HepG2 (cell line): Measurements from ENCODE around the gene TRIM2. TPM values are rescaled to one million over a fixed set of nuclear protein-coding genes. Genes with fewer than 3 reads are reported as not detected.

ENCODE experiments used
- ARHGAP35 ChIP-seq: sonication (generic); formaldehyde crosslinking; IDR thresholded peaks from 2 replicates; pipeline ENCODE4 v1.9.0; 2022; ENCODE audit warnings: mild to moderate bottlenecking, inconsistent platforms, moderate library complexity, missing genetic modification reagents, borderline replicate concordance
- ARID3A ChIP-seq: IDR thresholded peaks from 2 replicates; pipeline ENCODE4 v1.6.1; 2012; ENCODE audit warnings: low read depth, low read length, improper control_type of control experiment
- CENPBD1 ChIP-seq: sonication (generic); formaldehyde crosslinking; IDR thresholded peaks from 2 replicates; pipeline ENCODE4 v1.8.0; 2022; ENCODE audit warnings: missing genetic modification reagents, low read depth, mild to moderate bottlenecking, borderline replicate concordance
- CENPT ChIP-seq: sonication (generic); formaldehyde crosslinking; IDR thresholded peaks from 2 replicates; pipeline ENCODE4 v1.8.0; 2022; ENCODE audit warnings: low read depth, mild to moderate bottlenecking, moderate library complexity, missing genetic modification reagents
- ELK4 ChIP-seq: sonication (generic); formaldehyde crosslinking; IDR thresholded peaks from 2 replicates; pipeline ENCODE4 v1.9.0; 2021; ENCODE audit warnings: missing genetic modification reagents, borderline replicate concordance
- FOSL2 ChIP-seq: sonication (generic); formaldehyde crosslinking; IDR thresholded peaks from 2 replicates; pipeline ENCODE4 v1.4.0; 2020; ENCODE audit warnings: missing genetic modification reagents
- FOXA3 ChIP-seq: IDR thresholded peaks from 2 replicates; pipeline ENCODE4 v1.6.1; 2016; ENCODE audit warnings: missing genetic modification reagents, missing compliant biosample characterization
- HDAC1 ChIP-seq: sonication (generic); formaldehyde crosslinking; IDR thresholded peaks from 2 replicates; pipeline ENCODE4 v1.5.1; 2020; ENCODE audit warnings: mild to moderate bottlenecking, missing genetic modification reagents
- HES4 ChIP-seq: sonication (generic); formaldehyde crosslinking; IDR thresholded peaks from 2 replicates; pipeline ENCODE4 v1.9.0; 2021; ENCODE audit warnings: mild to moderate bottlenecking, missing genetic modification reagents, borderline replicate concordance
- KDM5B ChIP-seq: sonication (generic); formaldehyde crosslinking; IDR thresholded peaks from 2 replicates; pipeline ENCODE4 v1.4.0; 2020; ENCODE audit warnings: missing genetic modification reagents, mild to moderate bottlenecking, borderline replicate concordance
- MAX ChIP-seq: IDR thresholded peaks from 2 replicates; pipeline ENCODE4 v1.6.1; 2012; ENCODE audit warnings: inconsistent platforms
- MBD4 ChIP-seq: IDR thresholded peaks from 2 replicates; pipeline ENCODE4 v1.6.1; 2012; ENCODE audit warnings: low read length, inconsistent platforms, borderline replicate concordance
- NFYC ChIP-seq: IDR thresholded peaks from 2 replicates; pipeline ENCODE4 v1.6.1; 2016; ENCODE audit warnings: missing genetic modification reagents, missing compliant biosample characterization
- NR2F2 ChIP-seq: IDR thresholded peaks from 2 replicates; pipeline ENCODE4 v1.6.1; 2012; ENCODE audit warnings: low read depth, inconsistent platforms, borderline replicate concordance
- PPARG ChIP-seq: conservative IDR thresholded peaks from 2 replicates; pipeline ENCODE4 v1.6.1; 2016; ENCODE audit warnings: missing biosample characterization, missing genetic modification reagents
- RBFOX2 ChIP-seq: fragments of 200-400 bp; formaldehyde crosslinking; IDR thresholded peaks from 2 replicates; pipeline ENCODE4 v1.6.1; 2017; ENCODE audit warnings: low read depth, mild to moderate bottlenecking, low read length
- TAF15 ChIP-seq: fragments of 200-400 bp; formaldehyde crosslinking; IDR thresholded peaks from one replicate; pipeline ENCODE4 v1.6.1; 2018; ENCODE audit warnings: mild to moderate bottlenecking, low read depth, low read length; ENCODE audit not compliant: poor library complexity, severe bottlenecking
- THRA ChIP-seq: sonication (generic); formaldehyde crosslinking; IDR thresholded peaks from 2 replicates; pipeline ENCODE4 v1.4.0; 2020; ENCODE audit warnings: missing genetic modification reagents, borderline replicate concordance
- ZBTB42 ChIP-seq: sonication (generic); formaldehyde crosslinking; IDR thresholded peaks from 2 replicates; pipeline ENCODE4 v1.5.0; 2020; ENCODE audit warnings: mild to moderate bottlenecking, missing genetic modification reagents
- ZEB1 ChIP-seq: IDR thresholded peaks from 2 replicates; pipeline ENCODE4 v1.6.1; 2012; ENCODE audit warnings: mild to moderate bottlenecking, low read depth, inconsistent platforms; ENCODE audit not compliant: insufficient replicate concordance
- ZNF138 ChIP-seq: sonication (generic); formaldehyde crosslinking; IDR thresholded peaks from 2 replicates; pipeline ENCODE4 v1.5.0; 2020; ENCODE audit warnings: mild to moderate bottlenecking, low read depth, missing genetic modification reagents
- ZNF326 ChIP-seq: sonication (generic); formaldehyde crosslinking; IDR thresholded peaks from 2 replicates; pipeline ENCODE4 v1.4.0; 2020; ENCODE audit warnings: missing genetic modification reagents, borderline replicate concordance
- ZNF740 ChIP-seq: sonication (generic); formaldehyde crosslinking; IDR thresholded peaks from 2 replicates; pipeline ENCODE4 v1.4.0; 2020; ENCODE audit warnings: missing genetic modification reagents
- ZNF784 ChIP-seq: sonication (generic); formaldehyde crosslinking; IDR thresholded peaks from 2 replicates; pipeline ENCODE4 v1.5.1; 2020; ENCODE audit warnings: missing genetic modification reagents, mild to moderate bottlenecking, borderline replicate concordance
- polyA plus RNA-seq, 8 experiments: library from polyadenylated mRNA; depleted of rRNA in 3 of 8; stranded (reverse) in 7 of 8; unstranded in 1 of 8; fragments of >200 nt; fragmentation: Illumina TruSeq in 4 of 8; extraction: Trizol in 4 of 8; gene quantifications; 2 replicates each; pipeline versions ENCODE4 v1.2.1 to v1.2.3, GENCODE V29; 2011 to 2016; ENCODE audit warnings: low read depth in 4 of 8, missing spikeins in 1 of 8, mixed read lengths in 1 of 8; ENCODE audit not compliant: insufficient read depth in 1 of 8
- total RNA-seq, 5 experiments: library from RNA; depleted of rRNA; stranded (reverse); fragments of >200 nt; fragmentation: Illumina TruSeq; extraction: Trizol; gene quantifications; 2 replicates each; pipeline ENCODE4 v1.2.3, GENCODE V29; 2016; ENCODE audit warnings: low read depth in 1 of 5

Gene TRIM2
- total and polyA plus RNA-seq, 2 of the 13 experiments (the other 11 are each of a cell fraction or from before 2014, with no cell fraction given) = 2.1 to 4.2 TPM

- TF ChIP-seq ZNF784 (CRISPR knock-in tag) (no peak), FOSL2 (CRISPR knock-in tag) (no peak), PPARG (CRISPR knock-in tag) (no peak), FOXA3 (CRISPR knock-in tag) (peak; percentile 39; the same call in 1 of the 2 replicates), MAX (no peak), HES4 (CRISPR knock-in tag) (no peak), NFYC (CRISPR knock-in tag) (no peak), ARHGAP35 (CRISPR knock-in tag) (no peak), NR2F2 (0 out of 2 replicates have a peak, but pooled peaks have one; percentile 39), MBD4 (no peak), RBFOX2 (no peak), ARID3A (peak; percentile 58; the same call in 1 of the 2 replicates), TAF15 (no peak), ZNF138 (CRISPR knock-in tag) (no peak), CENPBD1 (no peak), ZNF326 (CRISPR knock-in tag) (no peak), ZNF740 (CRISPR knock-in tag) (no peak), ELK4 (CRISPR knock-in tag) (no peak), CENPT (CRISPR knock-in tag) (no peak), THRA (CRISPR knock-in tag) (no peak), ZBTB42 (CRISPR knock-in tag) (no peak), ZEB1 (no peak), KDM5B (CRISPR knock-in tag) (no peak), HDAC1 (no peak)
These were observed 65.2 kb downstream of the TRIM2 start (continued) for GRCh38 chr4:153269218-153269990.
